ENCODE measurements around the gene NCR2.

GRCh38 chr6:41321183-41321582 lies 14.2 kb upstream of the NCR2 start:
- TF ChIP-seq YY1 (tag by site-specific recombination; IDR thresholded peaks at IDR 0.05) (no peak), CTCF (tag by site-specific recombination; IDR thresholded peaks at IDR 0.05) (no peak), ZNF155 (tag by site-specific recombination; IDR thresholded peaks at IDR 0.05) (no peak), ZNF292 (tag by site-specific recombination; IDR thresholded peaks at IDR 0.05; ENCODE audit: borderline replicate concordance, low read depth) (no peak), ZNF513 (tag by site-specific recombination; IDR thresholded peaks at IDR 0.05) (no peak), ZNF140 (tag by site-specific recombination; IDR thresholded peaks at IDR 0.05) (no peak), REST (tag by site-specific recombination; IDR thresholded peaks at IDR 0.05) (no peak), ZNF624 (tag by site-specific recombination; IDR thresholded peaks at IDR 0.05) (no peak), ZNF394 (tag by site-specific recombination; IDR thresholded peaks at IDR 0.05; ENCODE audit: borderline replicate concordance) (no peak)
- TF ChIP-seq, protein P1, sequence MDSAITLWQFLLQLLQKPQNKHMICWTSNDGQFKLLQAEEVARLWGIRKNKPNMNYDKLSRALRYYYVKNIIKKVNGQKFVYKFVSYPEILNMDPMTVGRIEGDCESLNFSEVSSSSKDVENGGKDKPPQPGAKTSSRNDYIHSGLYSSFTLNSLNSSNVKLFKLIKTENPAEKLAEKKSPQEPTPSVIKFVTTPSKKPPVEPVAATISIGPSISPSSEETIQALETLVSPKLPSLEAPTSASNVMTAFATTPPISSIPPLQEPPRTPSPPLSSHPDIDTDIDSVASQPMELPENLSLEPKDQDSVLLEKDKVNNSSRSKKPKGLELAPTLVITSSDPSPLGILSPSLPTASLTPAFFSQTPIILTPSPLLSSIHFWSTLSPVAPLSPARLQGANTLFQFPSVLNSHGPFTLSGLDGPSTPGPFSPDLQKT (IDR thresholded peaks at IDR 0.05; ENCODE audit: borderline replicate concordance, low read depth, low read length) = no peak
- TF ChIP-seq, protein P2, sequence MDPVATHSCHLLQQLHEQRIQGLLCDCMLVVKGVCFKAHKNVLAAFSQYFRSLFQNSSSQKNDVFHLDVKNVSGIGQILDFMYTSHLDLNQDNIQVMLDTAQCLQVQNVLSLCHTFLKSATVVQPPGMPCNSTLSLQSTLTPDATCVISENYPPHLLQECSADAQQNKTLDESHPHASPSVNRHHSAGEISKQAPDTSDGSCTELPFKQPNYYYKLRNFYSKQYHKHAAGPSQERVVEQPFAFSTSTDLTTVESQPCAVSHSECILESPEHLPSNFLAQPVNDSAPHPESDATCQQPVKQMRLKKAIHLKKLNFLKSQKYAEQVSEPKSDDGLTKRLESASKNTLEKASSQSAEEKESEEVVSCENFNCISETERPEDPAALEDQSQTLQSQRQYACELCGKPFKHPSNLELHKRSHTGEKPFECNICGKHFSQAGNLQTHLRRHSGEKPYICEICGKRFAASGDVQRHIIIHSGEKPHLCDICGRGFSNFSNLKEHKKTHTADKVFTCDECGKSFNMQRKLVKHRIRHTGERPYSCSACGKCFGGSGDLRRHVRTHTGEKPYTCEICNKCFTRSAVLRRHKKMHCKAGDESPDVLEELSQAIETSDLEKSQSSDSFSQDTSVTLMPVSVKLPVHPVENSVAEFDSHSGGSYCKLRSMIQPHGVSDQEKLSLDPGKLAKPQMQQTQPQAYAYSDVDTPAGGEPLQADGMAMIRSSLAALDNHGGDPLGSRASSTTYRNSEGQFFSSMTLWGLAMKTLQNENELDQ (tag by site-specific recombination; IDR thresholded peaks at IDR 0.05; ENCODE audit: low read depth) = no peak

Data from HEK293 (cell line).